Mesodermal cell (in vitro differentiated cells): ENCODE measurements around the gene ARHGAP12.

Source experiments
- H3K27ac ChIP-seq: 2 replicates; pipeline ENCODE4 v1.7.0; 2013; ENCODE audit warnings: mild to moderate bottlenecking, low read depth, low read length, moderate library complexity; ENCODE audit not compliant: severe bottlenecking
- H3K36me3 ChIP-seq: 2 replicates; pipeline ENCODE4 v1.7.1; 2013; ENCODE audit warnings: mild to moderate bottlenecking, low read length, moderate library complexity; ENCODE audit not compliant: control insufficient read depth, insufficient read depth
- H3K4me1 ChIP-seq: one replicate; pipeline ENCODE4 v1.7.1; 2013; ENCODE audit warnings: mild to moderate bottlenecking, low read length; ENCODE audit not compliant: insufficient read depth, control insufficient read depth, poor library complexity, severe bottlenecking
- H3K4me3 ChIP-seq: 2 replicates; pipeline ENCODE4 v1.7.0; 2013; ENCODE audit warnings: low read length, control low read depth, mild to moderate bottlenecking; ENCODE audit not compliant: insufficient read depth, poor library complexity, severe bottlenecking; ENCODE audit errors: extremely low read depth
- H3K9me3 ChIP-seq: 2 replicates; pipeline ENCODE4 v1.7.1; 2013; ENCODE audit warnings: mild to moderate bottlenecking, low read length, moderate library complexity; ENCODE audit not compliant: control insufficient read depth
- WGBS, 2 experiments: methylation state at CpG; one replicate each; pipeline ENCODE4 v1.1.5; 2013; ENCODE audit warnings: missing lambda C conversion rate in 2 of 2; ENCODE audit not compliant: insufficient coverage in 2 of 2; 5-methylcytosine and 5-hydroxymethylcytosine counted together

Gene ARHGAP12

GRCh38 chr10:31847515-31847914, 81.1 kb downstream of the ARHGAP12 start:
- Histone ChIP-seq H3K36me3 (peaks cover 5% of the 10 kb centered on the region), H3K9me3 (no peaks in the 10 kb centered on the region), H3K4me1 (no peaks in the 10 kb centered on the region), H3K27ac (no peak overlapping the region), H3K4me3 (no peak overlapping the region)

GRCh38 chr10:31838709-31839108, 89.9 kb downstream of the ARHGAP12 start:
- H3K27ac ChIP-seq = no peak overlapping the region
- no peaks in the 10 kb centered on the region for H3K36me3 ChIP-seq
- no peak overlapping the region for H3K4me3 ChIP-seq
- no peaks in the 10 kb centered on the region for H3K9me3 ChIP-seq
- no peaks in the 10 kb centered on the region for H3K4me1 ChIP-seq
- 95 to 100% methylated on average over 2 to 3 of the region's 7 CpGs for WGBS, 2 experiments

GRCh38 chr10:31838065-31838464, 90.6 kb downstream of the ARHGAP12 start:
- H3K27ac ChIP-seq = no peak overlapping the region
- no peak overlapping the region for H3K4me3 ChIP-seq
- no peaks in the 10 kb centered on the region for H3K4me1 ChIP-seq
- H3K36me3 ChIP-seq = no peaks in the 10 kb centered on the region
- no peaks in the 10 kb centered on the region for H3K9me3 ChIP-seq
- 88 to 89% methylated on average over 1 of the region's 1 CpG for WGBS, 2 experiments

- WGBS, 2 experiments = 72 to 76% methylated on average over 5 to 7 of the region's 9 CpGs
- H3K9me3 ChIP-seq = no peaks in the 10 kb centered on the region
- no peaks in the 10 kb centered on the region for H3K4me1 ChIP-seq
- no peaks in the 10 kb centered on the region for H3K36me3 ChIP-seq
- H3K4me3 ChIP-seq = no peak overlapping the region
- no peak overlapping the region for H3K27ac ChIP-seq
These were observed 91.8 kb downstream of the ARHGAP12 start for GRCh38 chr10:31836569-31837406.

- H3K4me3 ChIP-seq = no peak overlapping the region
These were observed 94.9 kb downstream of the ARHGAP12 start for GRCh38 chr10:31833753-31834152.

GRCh38 chr10:31832261-31832660, 96.4 kb downstream of the ARHGAP12 start:
- 100% methylated on average over 1 of the region's 1 CpG; no CpG with 5 or more reads in 1 of the 2 experiments for WGBS, 2 experiments
- H3K4me1 ChIP-seq = no peaks in the 10 kb centered on the region
- H3K4me3 ChIP-seq = no peak overlapping the region
- H3K36me3 ChIP-seq = no peaks in the 10 kb centered on the region
- H3K27ac ChIP-seq = no peak overlapping the region
- H3K9me3 ChIP-seq = no peaks in the 10 kb centered on the region

More at GRCh38 chr10:31833753-31834152, 94.9 kb downstream of the ARHGAP12 start:
- no peaks in the 10 kb centered on the region for H3K9me3 ChIP-seq
- H3K27ac ChIP-seq = no peak overlapping the region
- no peaks in the 10 kb centered on the region for H3K36me3 ChIP-seq
- H3K4me1 ChIP-seq = no peaks in the 10 kb centered on the region

GRCh38 chr10:31830887-31831286, 97.7 kb downstream of the ARHGAP12 start:
- no peak overlapping the region for H3K4me3 ChIP-seq
- H3K9me3 ChIP-seq = no peaks in the 10 kb centered on the region
- no peaks in the 10 kb centered on the region for H3K36me3 ChIP-seq
- 71 to 94% methylated on average over 3 of the region's 5 CpGs for WGBS, 2 experiments
- H3K4me1 ChIP-seq = no peaks in the 10 kb centered on the region
- H3K27ac ChIP-seq = no peak overlapping the region

- no peaks in the 10 kb centered on the region for H3K9me3 ChIP-seq
- H3K4me1 ChIP-seq = no peaks in the 10 kb centered on the region
- no peak overlapping the region for H3K4me3 ChIP-seq
- no peaks in the 10 kb centered on the region for H3K36me3 ChIP-seq
- no peak overlapping the region for H3K27ac ChIP-seq
- WGBS, 2 experiments = no CpG with 5 or more reads among the region's 1 CpG
These were observed 98.9 kb downstream of the ARHGAP12 start for GRCh38 chr10:31829776-31830175.

- 100% methylated on average over 2 of the region's 4 CpGs; no CpG with 5 or more reads in 1 of the 2 experiments for WGBS, 2 experiments
These were observed 105.3 kb downstream of the ARHGAP12 start for GRCh38 chr10:31823358-31823757.

GRCh38 chr10:31822616-31823318, 105.9 kb downstream of the ARHGAP12 start:
- Histone ChIP-seq H3K4me3 (no peak overlapping the region), H3K27ac (no peak overlapping the region), H3K9me3 (no peaks in the 10 kb centered on the region), H3K36me3 (peaks cover 2% of the 10 kb centered on the region), H3K4me1 (no peaks in the 10 kb centered on the region)
- WGBS, 2 experiments = 92 to 100% methylated on average over 2 to 3 of the region's 8 CpGs

More at GRCh38 chr10:31823358-31823757, 105.3 kb downstream of the ARHGAP12 start:
- H3K9me3 ChIP-seq = no peaks in the 10 kb centered on the region
- no peaks in the 10 kb centered on the region for H3K4me1 ChIP-seq
- peaks cover 2% of the 10 kb centered on the region for H3K36me3 ChIP-seq
- no peak overlapping the region for H3K27ac ChIP-seq
- no peak overlapping the region for H3K4me3 ChIP-seq

GRCh38 chr10:31822150-31822549, 106.5 kb downstream of the ARHGAP12 start:
- 94 to 100% methylated on average over 3 of the region's 4 CpGs for WGBS, 2 experiments
- Histone ChIP-seq H3K36me3 (peaks cover 2% of the 10 kb centered on the region), H3K4me3 (no peak overlapping the region), H3K27ac (no peak overlapping the region), H3K9me3 (no peaks in the 10 kb centered on the region), H3K4me1 (no peaks in the 10 kb centered on the region)
